ENCODE measurements around the gene HARS1. TPM values are rescaled to one million over a fixed set of nuclear protein-coding genes. Genes with fewer than 3 reads are reported as not detected.
A peak's percentile ranks its signal among the peaks of the same experiment; 100 is the strongest.
"Not testable (repeated sequence)": the region's sequence is repeated elsewhere in the genome, so short reads cannot be mapped to it uniquely, and the experiment has no call there.

Gene HARS1
- total RNA-seq, 1 experiment from 2014 or later = 55.6 TPM

DNA sequence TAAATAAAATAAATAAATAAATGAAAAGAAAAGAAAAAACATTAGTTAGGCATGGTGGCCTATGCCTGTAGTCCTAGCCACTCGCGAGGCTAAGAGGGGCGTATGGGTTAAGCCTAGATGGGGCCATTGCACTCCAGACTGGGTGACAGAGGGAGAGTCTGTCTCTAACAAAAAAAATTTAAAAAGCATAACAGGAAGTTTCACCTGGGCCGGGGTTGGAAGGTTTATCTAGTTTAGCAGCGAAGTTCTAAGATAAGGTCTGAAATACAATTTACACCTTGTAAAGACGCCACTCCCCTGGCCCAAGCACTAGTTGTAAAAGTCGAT is 27.1 kb upstream of the HARS1 start:
- H3K4me3 Mint-ChIP-seq = no peak overlapping the region
- no peaks in the 10 kb centered on the region for H3K4me1 Mint-ChIP-seq
- ChIA-PET CTCF (interaction anchor here (0.5 to 2.6 kb wide), 3 partner anchors 172 to 360 kb away, joined by 3 to 6 read pairs (median 5); partner anchors contain the start of gene EIF4EBP3), POLR2A (no interaction called here)
- no peak for ATAC-seq
- peaks cover 4% of the 10 kb centered on the region for H3K9me3 Mint-ChIP-seq
- DNase-seq (ENCODE audit: low spot score) = no peak
- no peaks in the 10 kb centered on the region for H3K36me3 Mint-ChIP-seq
- TF ChIP-seq RORB (CRISPR knock-in tag; IDR thresholded peaks at IDR 0.05) (no peak), GTF2I (CRISPR knock-in tag; conservative IDR thresholded peaks at IDR 0.05) (no peak), HMGA2 (CRISPR knock-in tag; IDR thresholded peaks at IDR 0.05) (no peak), SMAD3 (CRISPR knock-in tag; IDR thresholded peaks at IDR 0.05; ENCODE audit: borderline replicate concordance) (no peak), ZBTB21 (CRISPR knock-in tag; IDR thresholded peaks at IDR 0.05; ENCODE audit: borderline replicate concordance) (no peak)
- H3K27me3 Mint-ChIP-seq (ENCODE audit: low read depth) = no peaks in the 10 kb centered on the region; the same call in 1 of the 2 replicates
- no peak overlapping the region for H3K27ac Mint-ChIP-seq

DNA sequence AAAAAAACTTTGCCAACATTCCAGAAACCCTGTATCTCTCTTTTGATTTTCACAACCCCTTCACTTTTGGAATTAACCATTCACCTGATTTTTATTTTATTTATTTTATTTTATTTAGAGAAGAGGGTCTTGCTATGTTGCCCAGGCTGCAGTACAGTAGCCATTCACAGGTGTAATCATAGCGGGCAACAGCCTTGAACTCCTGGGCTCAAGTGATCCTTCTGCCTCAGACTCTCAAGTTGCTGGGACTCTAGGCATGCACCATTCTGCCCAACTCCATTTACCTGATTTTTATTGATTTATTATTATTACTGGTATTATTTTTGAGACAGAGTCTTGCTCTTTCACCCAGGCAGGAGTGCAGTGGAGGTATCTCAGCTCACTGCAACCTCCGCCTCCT is 25.1 kb upstream of the HARS1 start:
- CTCF ChIA-PET; POLR2A ChIA-PET; H3K36me3 Mint-ChIP-seq; ATAC-seq; H3K27me3 Mint-ChIP-seq (ENCODE audit: low read depth); H3K9me3 Mint-ChIP-seq; DNase-seq (ENCODE audit: low spot score); H3K27ac Mint-ChIP-seq; H3K4me1 Mint-ChIP-seq; H3K4me3 Mint-ChIP-seq: not testable (repeated sequence)

DNA sequence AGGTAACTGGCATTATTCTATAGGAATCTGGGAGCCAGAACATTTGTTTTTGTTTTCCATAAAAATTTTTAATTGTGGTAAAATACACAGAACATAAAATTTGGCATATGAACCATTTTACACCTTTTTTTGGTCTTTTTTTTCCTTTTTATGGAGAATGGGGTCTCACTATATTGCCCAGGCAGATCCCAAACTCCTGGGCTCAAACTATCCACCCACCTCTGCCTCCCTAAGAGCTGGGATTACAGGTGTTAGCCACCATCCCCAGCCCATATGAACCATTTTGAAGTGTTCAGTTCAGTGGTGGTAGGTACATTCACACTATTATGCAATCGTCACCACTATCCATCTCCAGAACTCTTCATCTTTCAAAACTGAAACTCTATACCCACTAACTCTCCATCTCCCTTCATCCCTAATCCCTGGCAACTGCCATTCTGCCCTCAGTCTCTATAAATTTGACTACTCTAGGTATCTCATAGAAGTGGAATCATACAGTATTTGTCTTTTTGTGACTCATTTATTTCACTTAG is 22.5 kb upstream of the HARS1 start:
- DNase-seq (ENCODE audit: low spot score) (no peak), ATAC-seq (no peak)
- TF ChIP-seq, protein P1, sequence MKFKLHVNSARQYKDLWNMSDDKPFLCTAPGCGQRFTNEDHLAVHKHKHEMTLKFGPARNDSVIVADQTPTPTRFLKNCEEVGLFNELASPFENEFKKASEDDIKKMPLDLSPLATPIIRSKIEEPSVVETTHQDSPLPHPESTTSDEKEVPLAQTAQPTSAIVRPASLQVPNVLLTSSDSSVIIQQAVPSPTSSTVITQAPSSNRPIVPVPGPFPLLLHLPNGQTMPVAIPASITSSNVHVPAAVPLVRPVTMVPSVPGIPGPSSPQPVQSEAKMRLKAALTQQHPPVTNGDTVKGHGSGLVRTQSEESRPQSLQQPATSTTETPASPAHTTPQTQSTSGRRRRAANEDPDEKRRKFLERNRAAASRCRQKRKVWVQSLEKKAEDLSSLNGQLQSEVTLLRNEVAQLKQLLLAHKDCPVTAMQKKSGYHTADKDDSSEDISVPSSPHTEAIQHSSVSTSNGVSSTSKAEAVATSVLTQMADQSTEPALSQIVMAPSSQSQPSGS (CRISPR knock-in tag; IDR thresholded peaks at IDR 0.05; ENCODE audit: borderline replicate concordance, low read depth) = no peak
- TF ChIP-seq MYBL2 (CRISPR knock-in tag; IDR thresholded peaks at IDR 0.05) (no peak), SMAD3 (CRISPR knock-in tag; IDR thresholded peaks at IDR 0.05; ENCODE audit: borderline replicate concordance) (no peak)
- no peak overlapping the region for H3K27ac Mint-ChIP-seq
- ChIA-PET CTCF (no interaction called here), POLR2A (no interaction called here)
- H3K36me3 Mint-ChIP-seq = no peaks in the 10 kb centered on the region
- H3K4me1 Mint-ChIP-seq = peaks cover 4% of the 10 kb centered on the region; the same call in 1 of the 2 replicates
- H3K27me3 Mint-ChIP-seq (ENCODE audit: low read depth) = no peaks in the 10 kb centered on the region
- H3K4me3 Mint-ChIP-seq = no peak overlapping the region
- no peaks in the 10 kb centered on the region for H3K9me3 Mint-ChIP-seq

DNA sequence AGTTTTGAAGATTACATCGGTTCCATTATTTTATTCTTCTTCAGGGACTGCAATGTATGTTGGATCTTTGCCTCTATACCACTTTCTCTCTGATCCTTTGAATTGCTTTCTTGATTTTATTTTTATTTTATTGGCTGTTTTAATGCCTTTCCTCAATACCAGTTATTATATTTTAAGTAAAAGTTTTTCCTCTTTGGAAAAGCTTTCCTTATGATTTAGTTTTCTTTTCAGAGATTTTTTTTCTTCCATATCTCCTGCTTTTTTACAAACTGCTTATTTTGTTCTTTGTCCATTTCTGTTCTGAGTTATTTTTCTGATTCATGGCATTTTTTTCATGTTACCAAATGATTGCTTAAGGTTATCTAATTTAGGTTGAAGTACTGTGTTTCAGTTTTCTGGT is 20.6 kb upstream of the HARS1 start:
- Mint-ChIP-seq H3K27ac (no peak overlapping the region), H3K36me3 (no peaks in the 10 kb centered on the region), H3K27me3 (ENCODE audit: low read depth) (no peaks in the 10 kb centered on the region), H3K4me3 (peak overlapping the region; percentile 92), H3K4me1 (peaks cover 4% of the 10 kb centered on the region; the same call in 1 of the 2 replicates), H3K9me3 (no peaks in the 10 kb centered on the region)
- no peak for DNase-seq (ENCODE audit: low spot score)
- ChIA-PET POLR2A (interaction anchor here (0.9 to 1.7 kb wide), 2 partner anchors 12 to 164 kb away, joined by 3 to 10 read pairs; partner anchors contain the start of genes EIF4EBP3 and ZMAT2), CTCF (interaction anchor here (0.6 to 1.6 kb wide), 8 partner anchors 8 to 467 kb away, joined by 3 to 12 read pairs (median 4); partner anchors contain the start of genes CD14, HARS1, HARS2 and TMCO6)
- no peak for ATAC-seq
- TF ChIP-seq, protein P2, sequence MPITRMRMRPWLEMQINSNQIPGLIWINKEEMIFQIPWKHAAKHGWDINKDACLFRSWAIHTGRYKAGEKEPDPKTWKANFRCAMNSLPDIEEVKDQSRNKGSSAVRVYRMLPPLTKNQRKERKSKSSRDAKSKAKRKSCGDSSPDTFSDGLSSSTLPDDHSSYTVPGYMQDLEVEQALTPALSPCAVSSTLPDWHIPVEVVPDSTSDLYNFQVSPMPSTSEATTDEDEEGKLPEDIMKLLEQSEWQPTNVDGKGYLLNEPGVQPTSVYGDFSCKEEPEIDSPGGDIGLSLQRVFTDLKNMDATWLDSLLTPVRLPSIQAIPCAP (CRISPR knock-in tag; IDR thresholded peaks at IDR 0.05) = no peak
- TF ChIP-seq, protein P3, sequence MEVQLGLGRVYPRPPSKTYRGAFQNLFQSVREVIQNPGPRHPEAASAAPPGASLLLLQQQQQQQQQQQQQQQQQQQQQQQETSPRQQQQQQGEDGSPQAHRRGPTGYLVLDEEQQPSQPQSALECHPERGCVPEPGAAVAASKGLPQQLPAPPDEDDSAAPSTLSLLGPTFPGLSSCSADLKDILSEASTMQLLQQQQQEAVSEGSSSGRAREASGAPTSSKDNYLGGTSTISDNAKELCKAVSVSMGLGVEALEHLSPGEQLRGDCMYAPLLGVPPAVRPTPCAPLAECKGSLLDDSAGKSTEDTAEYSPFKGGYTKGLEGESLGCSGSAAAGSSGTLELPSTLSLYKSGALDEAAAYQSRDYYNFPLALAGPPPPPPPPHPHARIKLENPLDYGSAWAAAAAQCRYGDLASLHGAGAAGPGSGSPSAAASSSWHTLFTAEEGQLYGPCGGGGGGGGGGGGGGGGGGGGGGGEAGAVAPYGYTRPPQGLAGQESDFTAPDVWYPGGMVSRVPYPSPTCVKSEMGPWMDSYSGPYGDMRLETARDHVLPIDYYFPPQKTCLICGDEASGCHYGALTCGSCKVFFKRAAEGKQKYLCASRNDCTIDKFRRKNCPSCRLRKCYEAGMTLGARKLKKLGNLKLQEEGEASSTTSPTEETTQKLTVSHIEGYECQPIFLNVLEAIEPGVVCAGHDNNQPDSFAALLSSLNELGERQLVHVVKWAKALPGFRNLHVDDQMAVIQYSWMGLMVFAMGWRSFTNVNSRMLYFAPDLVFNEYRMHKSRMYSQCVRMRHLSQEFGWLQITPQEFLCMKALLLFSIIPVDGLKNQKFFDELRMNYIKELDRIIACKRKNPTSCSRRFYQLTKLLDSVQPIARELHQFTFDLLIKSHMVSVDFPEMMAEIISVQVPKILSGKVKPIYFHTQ (CRISPR knock-in tag; IDR thresholded peaks at IDR 0.05) = no peak
- TF ChIP-seq ZNF219 (CRISPR knock-in tag; IDR thresholded peaks at IDR 0.05; ENCODE audit: borderline replicate concordance) (no peak), MXD4 (CRISPR knock-in tag; IDR thresholded peaks at IDR 0.05; ENCODE audit: borderline replicate concordance) (no peak), IRF2 (CRISPR knock-in tag; IDR thresholded peaks at IDR 0.05; ENCODE audit: borderline replicate concordance, low read depth) (no peak), FOXP1 (CRISPR knock-in tag; IDR thresholded peaks at IDR 0.05; ENCODE audit: borderline replicate concordance) (no peak), ZBTB21 (CRISPR knock-in tag; IDR thresholded peaks at IDR 0.05; ENCODE audit: borderline replicate concordance) (no peak), ZNF263 (CRISPR knock-in tag; IDR thresholded peaks at IDR 0.05; ENCODE audit: low read depth) (no peak), FOXJ3 (CRISPR knock-in tag; IDR thresholded peaks at IDR 0.05; ENCODE audit: borderline replicate concordance) (no peak), MYBL2 (CRISPR knock-in tag; IDR thresholded peaks at IDR 0.05) (no peak), GABPB1 (CRISPR knock-in tag; IDR thresholded peaks at IDR 0.05) (no peak)
- TF ChIP-seq, protein P4, sequence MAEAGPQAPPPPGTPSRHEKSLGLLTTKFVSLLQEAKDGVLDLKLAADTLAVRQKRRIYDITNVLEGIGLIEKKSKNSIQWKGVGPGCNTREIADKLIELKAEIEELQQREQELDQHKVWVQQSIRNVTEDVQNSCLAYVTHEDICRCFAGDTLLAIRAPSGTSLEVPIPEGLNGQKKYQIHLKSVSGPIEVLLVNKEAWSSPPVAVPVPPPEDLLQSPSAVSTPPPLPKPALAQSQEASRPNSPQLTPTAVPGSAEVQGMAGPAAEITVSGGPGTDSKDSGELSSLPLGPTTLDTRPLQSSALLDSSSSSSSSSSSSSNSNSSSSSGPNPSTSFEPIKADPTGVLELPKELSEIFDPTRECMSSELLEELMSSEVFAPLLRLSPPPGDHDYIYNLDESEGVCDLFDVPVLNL (CRISPR knock-in tag; IDR thresholded peaks at IDR 0.05; ENCODE audit: borderline replicate concordance, low read depth) = no peak
- TF ChIP-seq, protein P5, sequence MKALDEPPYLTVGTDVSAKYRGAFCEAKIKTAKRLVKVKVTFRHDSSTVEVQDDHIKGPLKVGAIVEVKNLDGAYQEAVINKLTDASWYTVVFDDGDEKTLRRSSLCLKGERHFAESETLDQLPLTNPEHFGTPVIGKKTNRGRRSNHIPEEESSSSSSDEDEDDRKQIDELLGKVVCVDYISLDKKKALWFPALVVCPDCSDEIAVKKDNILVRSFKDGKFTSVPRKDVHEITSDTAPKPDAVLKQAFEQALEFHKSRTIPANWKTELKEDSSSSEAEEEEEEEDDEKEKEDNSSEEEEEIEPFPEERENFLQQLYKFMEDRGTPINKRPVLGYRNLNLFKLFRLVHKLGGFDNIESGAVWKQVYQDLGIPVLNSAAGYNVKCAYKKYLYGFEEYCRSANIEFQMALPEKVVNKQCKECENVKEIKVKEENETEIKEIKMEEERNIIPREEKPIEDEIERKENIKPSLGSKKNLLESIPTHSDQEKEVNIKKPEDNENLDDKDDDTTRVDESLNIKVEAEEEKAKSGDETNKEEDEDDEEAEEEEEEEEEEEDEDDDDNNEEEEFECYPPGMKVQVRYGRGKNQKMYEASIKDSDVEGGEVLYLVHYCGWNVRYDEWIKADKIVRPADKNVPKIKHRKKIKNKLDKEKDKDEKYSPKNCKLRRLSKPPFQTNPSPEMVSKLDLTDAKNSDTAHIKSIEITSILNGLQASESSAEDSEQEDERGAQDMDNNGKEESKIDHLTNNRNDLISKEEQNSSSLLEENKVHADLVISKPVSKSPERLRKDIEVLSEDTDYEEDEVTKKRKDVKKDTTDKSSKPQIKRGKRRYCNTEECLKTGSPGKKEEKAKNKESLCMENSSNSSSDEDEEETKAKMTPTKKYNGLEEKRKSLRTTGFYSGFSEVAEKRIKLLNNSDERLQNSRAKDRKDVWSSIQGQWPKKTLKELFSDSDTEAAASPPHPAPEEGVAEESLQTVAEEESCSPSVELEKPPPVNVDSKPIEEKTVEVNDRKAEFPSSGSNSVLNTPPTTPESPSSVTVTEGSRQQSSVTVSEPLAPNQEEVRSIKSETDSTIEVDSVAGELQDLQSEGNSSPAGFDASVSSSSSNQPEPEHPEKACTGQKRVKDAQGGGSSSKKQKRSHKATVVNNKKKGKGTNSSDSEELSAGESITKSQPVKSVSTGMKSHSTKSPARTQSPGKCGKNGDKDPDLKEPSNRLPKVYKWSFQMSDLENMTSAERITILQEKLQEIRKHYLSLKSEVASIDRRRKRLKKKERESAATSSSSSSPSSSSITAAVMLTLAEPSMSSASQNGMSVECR (CRISPR knock-in tag; IDR thresholded peaks at IDR 0.05; ENCODE audit: borderline replicate concordance) = no peak
